ENCODE data around the gene PIM3. TPM values are rescaled to one million over a fixed set of nuclear protein-coding genes. Genes with fewer than 3 reads are reported as not detected.
A peak's percentile ranks its signal among the peaks of the same experiment; 100 is the strongest.

Gene PIM3
- total and polyA plus RNA-seq, 2 of the 8 experiments (the other 6 are each of a cell fraction or from before 2014, with no cell fraction given): 22.6 to 30.0 TPM

DNA sequence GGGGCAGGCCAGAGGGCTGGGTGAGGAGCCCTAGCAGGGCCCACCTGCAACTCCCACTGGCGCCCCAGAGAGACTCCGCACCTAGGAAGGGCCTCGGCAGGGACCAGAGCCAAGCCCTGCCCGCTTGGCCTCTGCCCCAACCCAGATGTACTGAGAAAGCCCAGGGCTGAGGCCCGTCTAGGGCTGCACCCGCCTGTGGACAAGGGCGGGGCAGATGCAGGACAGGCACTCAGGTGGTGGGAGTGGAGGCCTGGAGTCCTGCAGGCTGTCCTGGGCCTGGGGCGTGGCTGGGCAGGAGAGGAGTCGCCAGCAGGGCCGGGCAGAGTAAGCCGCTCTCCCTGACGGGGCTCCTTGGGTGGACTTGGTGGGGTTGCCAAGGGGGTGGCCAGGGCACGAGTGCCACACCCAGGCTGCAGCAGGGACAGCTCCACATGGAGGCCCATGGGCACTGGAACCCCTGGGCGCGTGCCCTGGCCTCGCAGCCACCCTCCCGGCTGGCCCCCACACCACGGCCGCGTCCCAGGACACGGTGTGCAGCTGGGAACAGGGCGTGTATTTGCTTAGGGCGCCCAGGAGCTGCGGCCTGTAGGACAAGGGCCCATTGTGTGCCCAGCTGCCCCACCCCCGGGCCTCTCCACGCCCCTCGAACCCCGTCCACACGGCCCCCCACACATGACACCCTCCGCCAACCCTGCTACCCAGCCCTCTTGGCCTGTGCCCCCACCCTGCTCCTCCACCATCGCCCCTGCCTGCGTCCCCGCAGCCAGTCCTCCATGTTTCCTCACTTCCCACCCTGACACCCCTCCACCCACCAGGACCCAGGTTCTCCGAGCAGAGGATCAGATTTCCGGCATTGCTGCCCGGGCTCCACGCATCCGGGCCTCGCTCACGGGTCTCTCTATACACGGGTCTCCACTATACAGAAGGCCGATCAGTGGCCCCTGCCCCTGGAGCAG is 11.3 kb upstream of the PIM3 start:
- Histone ChIP-seq H3K27ac (ENCODE audit: low read depth, low read length) (no peak overlapping the region), H3K4me2 (ENCODE audit: insufficient read depth in 1 of 2, low read depth in 2 of 2, low read length in 2 of 2) (no peak overlapping the region), H2AK5ac (ENCODE audit: low read depth, low read length) (no peak overlapping the region), H2BK20ac (ENCODE audit: low read length) (no peak overlapping the region), H4K20me1 (replicated peaks in 1 of 2; ENCODE audit: control insufficient read depth in 1 of 2, insufficient read depth in 2 of 2, low read length in 2 of 2) (peaks cover 0 to 2% of the 10 kb centered on the region in 2 experiments), H2BK120ac (replicated peaks; ENCODE audit: low read depth, low read length) (no peak overlapping the region), H2BK5ac (ENCODE audit: low read depth, low read length) (peak overlapping the region; percentile 60; the same call in 1 of the 2 replicates), H3K9me3 (ENCODE audit: insufficient read depth in 2 of 2, low read depth in 1 of 2, low read length in 1 of 2) (no peaks in the 10 kb centered on the region), H2BK15ac (ENCODE audit: low read length) (peak overlapping the region; percentile 29; the same call in 1 of the 2 replicates), H3K27me3 (replicated peaks in 1 of 4; ENCODE audit: control insufficient read depth in 3 of 4, extremely low read depth in 1 of 4, insufficient read depth in 3 of 4, low read length in 3 of 4) (no peaks in the 10 kb centered on the region), H3K4ac (replicated peaks; ENCODE audit: insufficient read length, low read depth, low read length) (no peak overlapping the region), H3K79me2 (ENCODE audit: control insufficient read depth in 1 of 2, insufficient read depth in 2 of 2, low read length in 2 of 2) (no peaks in the 10 kb centered on the region), H3K4me3 (ENCODE audit: extremely low read depth in 1 of 4, insufficient read depth in 2 of 4, low read depth in 3 of 4, low read length in 4 of 4) (no peak overlapping the region), H3K36me3 (ENCODE audit: control insufficient read depth in 2 of 4, insufficient read depth in 4 of 4, low read length in 3 of 4) (no peaks in the 10 kb centered on the region), H3K4me1 (replicated peaks in 1 of 4; ENCODE audit: control insufficient read depth in 3 of 4, insufficient read depth in 4 of 4, low read length in 3 of 4) (peaks cover 0 to 32% (median 17%) of the 10 kb centered on the region in 4 experiments; a peak in 5 of 7 replicates), H2AFZ (ENCODE audit: low read length) (no peak overlapping the region), H2BK12ac (ENCODE audit: low read depth, low read length) (no peak overlapping the region), H4K91ac (replicated peaks; ENCODE audit: insufficient read length, low read length) (no peak overlapping the region), H4K5ac (ENCODE audit: insufficient read length, low read depth, low read length) (no peak overlapping the region), H3K14ac (ENCODE audit: insufficient read length) (no peak overlapping the region), H3K23ac (ENCODE audit: insufficient read length) (no peak overlapping the region), H3K56ac (replicated peaks; ENCODE audit: insufficient read length, low read depth, low read length) (no peak overlapping the region), H3K23me2 (ENCODE audit: low read depth, low read length) (no peaks in the 10 kb centered on the region), H3K9ac (replicated peaks in 1 of 4; ENCODE audit: extremely low read depth in 1 of 4, low read depth in 3 of 4, low read length in 3 of 4) (no peak overlapping the region), H4K8ac (ENCODE audit: extremely low read depth, insufficient read depth, low read length) (no peak overlapping the region), H3K18ac (ENCODE audit: extremely low read depth, low read length) (no peak overlapping the region), H3K79me1 (ENCODE audit: low read depth, low read length) (no peaks in the 10 kb centered on the region)
- FAIRE-seq (no peak), DNase-seq (ENCODE audit: low read depth in 1 of 2, low spot score in 2 of 2) (no peak)
- POLR2A ChIA-PET (ENCODE audit: partially characterized antibody): interaction anchor here (2.3 kb wide), 1 partner anchor 10 kb away, joined by 7 read pairs; no protein-coding TSS in a partner anchor
- CTCF ChIA-PET (ENCODE audit: partially characterized antibody): interaction anchor here (0.8 to 1.5 kb wide), 2 partner anchors 27 to 81 kb away, joined by 4 read pairs; no protein-coding TSS in a partner anchor
- 86% methylated on average over 28 of the region's 42 CpGs; no CpG with 5 or more reads in 1 of the 2 experiments for WGBS, 2 experiments (ENCODE audit: extremely low coverage in 1 of 2, insufficient coverage in 1 of 2, insufficient read length in 1 of 2, insufficient replicate concordance in 2 of 2, low coverage in 1 of 2, low lambda C conversion rate in 2 of 2, missing lambda C conversion rate in 1 of 2)
- TF ChIP-seq NRF1 (IDR thresholded peaks at IDR 0.05; ENCODE audit: low read depth, low read length): no peak
- TF ChIP-seq CREB1 (IDR thresholded peaks at IDR 0.05): no peak
- TF ChIP-seq CEBPB (IDR thresholded peaks at IDR 0.05; ENCODE audit: low read depth, low read length): no peak
- TF ChIP-seq POLR2AphosphoS5 (IDR thresholded peaks at IDR 0.05; ENCODE audit: low read depth, low read length): no peak
- no peak for TF ChIP-seq JUND (IDR thresholded peaks at IDR 0.05; ENCODE audit: low read length)
- TF ChIP-seq SP4 (IDR thresholded peaks at IDR 0.05; ENCODE audit: low read length): no peak
- TF ChIP-seq SIRT6 (IDR thresholded peaks at IDR 0.05; ENCODE audit: low read length): no peak
- no peak for TF ChIP-seq SUZ12 (IDR thresholded peaks at IDR 0.05; ENCODE audit: low read length)
- TF ChIP-seq RBBP5 (IDR thresholded peaks at IDR 0.05; ENCODE audit: borderline replicate concordance, low read depth, low read length): no peak
- TF ChIP-seq SRF (IDR thresholded peaks at IDR 0.05; ENCODE audit: low read depth, low read length): no peak
- TF ChIP-seq TAF7 (optimal IDR thresholded peaks at IDR 0.05; ENCODE audit: borderline replicate concordance, low read depth, low read length): no peak
- no peak for TF ChIP-seq TCF12 (IDR thresholded peaks at IDR 0.05; ENCODE audit: low read depth, low read length)
- no peak for TF ChIP-seq SIN3A (conservative IDR thresholded peaks at IDR 0.05 in 1 of 2, IDR thresholded peaks at IDR 0.05 in 1 of 2; ENCODE audit: low read depth in 1 of 2, low read length in 2 of 2)

Data from H1 (cell line).